GM12872 (cell line): Measurements from ENCODE around the gene TTC28.

ENCODE experiments used
- CTCF ChIP-seq: IDR thresholded peaks from 3 replicates; pipeline ENCODE4 v1.5.1; 2011; ENCODE audit warnings: low read depth, mild to moderate bottlenecking, low read length, moderate library complexity; ENCODE audit not compliant: insufficient read depth

Gene TTC28

GRCh38 chr22:28419919-28420318, 259.7 kb downstream of the TTC28 start:
- TF ChIP-seq CTCF, result no peak

- no peak for TF ChIP-seq CTCF
Observed at GRCh38 chr22:28418008-28418407, 261.6 kb downstream of the TTC28 start.

- TF ChIP-seq CTCF, result no peak
Observed at GRCh38 chr22:28417431-28417830, 262.2 kb downstream of the TTC28 start.

DNA sequence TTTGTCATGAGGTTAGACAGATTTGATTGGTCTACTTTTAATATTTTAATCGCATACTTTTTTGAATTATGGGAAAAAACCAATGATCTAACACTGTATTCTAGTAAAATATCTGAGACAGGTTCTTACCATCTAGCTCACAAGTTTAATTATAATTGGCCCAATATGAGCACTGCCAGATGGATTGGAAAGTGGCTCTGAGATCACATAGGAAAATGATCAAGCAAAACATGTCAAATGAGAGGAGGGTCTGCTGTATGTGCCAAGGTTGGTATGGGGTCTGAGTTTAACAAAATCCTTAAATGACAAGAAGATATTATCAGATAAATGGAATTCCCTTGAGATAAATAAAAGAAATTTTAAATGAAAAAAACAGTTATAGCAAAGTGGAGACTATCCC, 264.7 kb downstream of the TTC28 start:
- no peak for TF ChIP-seq CTCF

DNA sequence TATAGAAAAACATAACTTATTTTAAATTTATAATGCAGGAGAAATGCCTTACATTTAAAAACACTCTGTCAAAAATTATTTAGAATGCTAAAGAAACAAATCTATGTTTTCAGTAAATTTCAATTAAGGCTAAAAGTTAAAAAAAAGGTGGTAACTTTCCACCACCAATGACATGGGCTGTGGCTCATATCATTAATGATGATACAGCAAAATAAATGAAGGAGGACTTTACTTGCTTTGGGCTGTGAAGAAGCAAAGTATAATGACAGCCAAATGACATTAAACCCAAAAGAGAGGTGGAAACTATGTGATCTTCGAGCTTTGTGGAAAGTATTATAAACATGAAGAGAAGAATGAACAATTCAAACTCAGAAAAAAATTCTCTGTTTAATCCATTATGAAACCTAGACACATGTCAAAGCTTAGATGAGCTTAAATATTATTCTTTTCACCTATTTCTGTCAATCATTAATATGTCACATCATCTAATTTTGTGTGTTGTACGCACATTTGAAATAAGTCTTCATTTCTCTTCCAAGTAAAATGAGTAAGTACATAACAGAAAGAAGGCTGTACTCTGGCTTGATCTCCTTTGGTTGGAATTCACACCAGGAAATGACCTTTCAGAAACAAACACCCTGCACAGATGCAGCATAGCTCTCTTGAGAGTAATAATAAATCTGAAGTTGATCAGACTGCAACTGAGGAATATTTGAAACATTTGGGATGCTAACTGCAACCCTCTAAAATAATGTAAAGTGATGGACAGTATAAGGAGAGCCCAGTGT, 265.8 kb downstream of the TTC28 start:
- no peak for TF ChIP-seq CTCF

- TF ChIP-seq CTCF, result no peak
Observed at GRCh38 chr22:28412109-28412508, 267.5 kb downstream of the TTC28 start.

DNA sequence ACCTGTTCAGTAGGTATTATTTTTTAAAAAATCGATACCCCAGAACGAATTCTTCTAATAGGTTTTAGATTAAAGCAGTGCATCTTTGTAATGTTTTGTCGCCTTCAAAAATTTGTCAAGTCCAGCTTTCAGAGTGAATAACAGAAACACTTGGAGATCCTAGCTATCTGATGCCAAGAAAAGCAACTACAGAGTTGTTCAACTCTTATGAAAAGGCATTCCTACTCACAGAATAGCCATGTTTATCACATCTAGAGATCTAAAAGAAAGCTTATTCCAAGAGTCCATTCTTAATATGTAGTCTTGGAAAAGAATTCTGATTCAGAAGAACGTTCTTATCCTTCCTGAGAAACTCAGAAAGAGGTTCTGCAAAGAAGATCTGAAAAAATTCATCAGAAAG, 268.5 kb downstream of the TTC28 start:
- no peak for TF ChIP-seq CTCF
